Smooth muscle cell (in vitro differentiated cells): ENCODE measurements around the gene GCK. TPM values are rescaled to one million over a fixed set of nuclear protein-coding genes. Genes with fewer than 3 reads are reported as not detected.

ENCODE experiments used
- DNase-seq: peaks from one replicate; lab custom pipeline; 2025; ENCODE audit not compliant: unreplicated experiment; lab: John Stamatoyannopoulos, UW
- H2AFZ ChIP-seq: fragments of 200-600 bp; sonication (generic); 2 replicates; pipeline ENCODE4 v1.6.0; 2016; ENCODE audit warnings: antibody characterized with exemption, low read depth, mild to moderate bottlenecking
- H3F3A ChIP-seq: fragments of 200-600 bp; sonication (generic); 2 replicates; pipeline ENCODE4 v1.6.0; 2017; ENCODE audit warnings: antibody characterized with exemption, low read depth
- H3K27ac ChIP-seq: fragments of 200-600 bp; sonication (generic); 2 replicates; pipeline ENCODE4 v1.5.1; 2016; ENCODE audit warnings: low read depth, mild to moderate bottlenecking
- H3K27me3 ChIP-seq: fragments of 200-600 bp; sonication (generic); 2 replicates; pipeline ENCODE4 v1.6.1; 2016; ENCODE audit warnings: low read depth, mild to moderate bottlenecking
- H3K36me3 ChIP-seq: fragments of 200-600 bp; sonication (generic); 2 replicates; pipeline ENCODE4 v1.5.1; 2016; ENCODE audit warnings: low read depth
- H3K4me1 ChIP-seq: fragments of 200-600 bp; sonication (generic); 2 replicates; pipeline ENCODE4 v1.5.1; 2016; ENCODE audit warnings: low read depth
- H3K4me2 ChIP-seq: fragments of 200-600 bp; sonication (generic); 2 replicates; pipeline ENCODE4 v1.6.0; 2016; ENCODE audit warnings: mild to moderate bottlenecking
- H3K4me3 ChIP-seq: fragments of 200-600 bp; sonication (generic); 2 replicates; pipeline ENCODE4 v1.5.1; 2016; ENCODE audit warnings: mild to moderate bottlenecking
- H3K79me2 ChIP-seq: fragments of 200-600 bp; sonication (generic); 2 replicates; pipeline ENCODE4 v1.6.0; 2016; ENCODE audit warnings: low read depth, mild to moderate bottlenecking
- H3K9ac ChIP-seq: fragments of 200-600 bp; sonication (generic); 2 replicates; pipeline ENCODE4 v1.6.0; 2016; ENCODE audit warnings: low read depth
- H3K9me3 ChIP-seq: fragments of 200-600 bp; sonication (generic); replicated peaks from 2 replicates; pipeline ENCODE4 v1.5.1; 2016; ENCODE audit warnings: low read depth
- H4K20me1 ChIP-seq: fragments of 200-600 bp; sonication (generic); 2 replicates; pipeline ENCODE4 v1.6.0; 2016; ENCODE audit warnings: low read depth
- WGBS: methylation state at CpG from one replicate; pipeline ENCODE4 v1.1.7; 2016; ENCODE audit warnings: low lambda C conversion rate; 5-methylcytosine and 5-hydroxymethylcytosine counted together
- polyA plus RNA-seq: library from polyadenylated mRNA; unstranded; fragments of >200 nt; fragmentation: Nextera tagmentation; extraction: Ambion mirVana; gene quantifications from 2 replicates; pipeline ENCODE4 v1.2.1, GENCODE V29; 2016
- total RNA-seq: library from RNA; depleted of rRNA; stranded (reverse); fragments of >200 nt; gene quantifications from 2 replicates; pipeline ENCODE4 v1.2.3, GENCODE V29; 2014
- TF ChIP-seq, protein P1 (sequence below): fragments of 200-600 bp; sonication (generic); IDR thresholded peaks from 2 replicates; pipeline ENCODE4 v1.5.1; 2017; ENCODE audit warnings: borderline replicate concordance, mild to moderate bottlenecking, antibody characterized with exemption; ENCODE audit not compliant: insufficient read depth, poor library complexity, severe bottlenecking

Gene GCK
- total and polyA plus RNA-seq, 2 experiments from 2014 or later, result 1.6 to 5.5 TPM

DNA sequence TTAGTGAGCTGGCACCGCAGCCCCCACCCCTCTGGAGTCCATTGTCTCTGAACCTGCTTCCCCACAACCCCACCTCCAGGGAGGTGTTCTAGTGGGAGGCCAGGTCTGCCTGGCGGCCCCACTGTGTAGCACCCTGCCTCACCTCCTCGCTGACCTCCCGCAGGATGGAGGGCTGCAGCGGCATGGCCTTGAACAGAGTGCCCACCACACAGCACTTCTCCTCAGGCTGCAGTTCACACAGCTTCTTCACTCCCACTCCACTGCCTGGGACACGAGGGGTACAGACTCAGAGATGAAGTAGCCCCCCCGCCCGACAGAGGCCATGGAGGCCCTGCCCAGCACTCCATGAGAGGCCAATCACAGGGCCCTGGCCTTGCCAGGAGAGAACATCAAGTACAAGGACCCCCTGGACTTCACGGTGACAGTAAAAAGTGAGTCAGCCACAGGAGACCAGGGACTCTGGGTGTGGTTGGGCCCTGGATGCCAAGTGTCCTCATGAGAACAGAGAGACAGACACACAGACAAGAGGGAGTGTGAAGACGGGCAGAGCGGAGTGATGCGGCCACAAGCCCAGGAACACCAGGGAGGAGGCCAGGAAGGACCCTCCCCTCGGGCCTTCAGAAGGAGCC, 71.3 kb downstream of the GCK start:
- no peaks in the 10 kb centered on the region for H3F3A ChIP-seq
- H2AFZ ChIP-seq, result no peak overlapping the region
- H3K9me3 ChIP-seq, result no peaks in the 10 kb centered on the region
- H3K36me3 ChIP-seq, result no peaks in the 10 kb centered on the region
- H3K4me1 ChIP-seq, result peaks cover 9% of the 10 kb centered on the region
- no peak overlapping the region for H3K9ac ChIP-seq
- WGBS, result 97% methylated on average over 11 of the region's 13 CpGs
- H3K4me3 ChIP-seq, result no peak overlapping the region
- peaks cover 16% of the 10 kb centered on the region for H3K79me2 ChIP-seq
- TF ChIP-seq, protein P1, sequence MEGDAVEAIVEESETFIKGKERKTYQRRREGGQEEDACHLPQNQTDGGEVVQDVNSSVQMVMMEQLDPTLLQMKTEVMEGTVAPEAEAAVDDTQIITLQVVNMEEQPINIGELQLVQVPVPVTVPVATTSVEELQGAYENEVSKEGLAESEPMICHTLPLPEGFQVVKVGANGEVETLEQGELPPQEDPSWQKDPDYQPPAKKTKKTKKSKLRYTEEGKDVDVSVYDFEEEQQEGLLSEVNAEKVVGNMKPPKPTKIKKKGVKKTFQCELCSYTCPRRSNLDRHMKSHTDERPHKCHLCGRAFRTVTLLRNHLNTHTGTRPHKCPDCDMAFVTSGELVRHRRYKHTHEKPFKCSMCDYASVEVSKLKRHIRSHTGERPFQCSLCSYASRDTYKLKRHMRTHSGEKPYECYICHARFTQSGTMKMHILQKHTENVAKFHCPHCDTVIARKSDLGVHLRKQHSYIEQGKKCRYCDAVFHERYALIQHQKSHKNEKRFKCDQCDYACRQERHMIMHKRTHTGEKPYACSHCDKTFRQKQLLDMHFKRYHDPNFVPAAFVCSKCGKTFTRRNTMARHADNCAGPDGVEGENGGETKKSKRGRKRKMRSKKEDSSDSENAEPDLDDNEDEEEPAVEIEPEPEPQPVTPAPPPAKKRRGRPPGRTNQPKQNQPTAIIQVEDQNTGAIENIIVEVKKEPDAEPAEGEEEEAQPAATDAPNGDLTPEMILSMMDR, result no peak
- H3K4me2 ChIP-seq, result no peak overlapping the region
- no peaks in the 10 kb centered on the region for H3K27me3 ChIP-seq
- DNase-seq, result no peak
- no peak overlapping the region for H3K27ac ChIP-seq
- H4K20me1 ChIP-seq, result no peaks in the 10 kb centered on the region

DNA sequence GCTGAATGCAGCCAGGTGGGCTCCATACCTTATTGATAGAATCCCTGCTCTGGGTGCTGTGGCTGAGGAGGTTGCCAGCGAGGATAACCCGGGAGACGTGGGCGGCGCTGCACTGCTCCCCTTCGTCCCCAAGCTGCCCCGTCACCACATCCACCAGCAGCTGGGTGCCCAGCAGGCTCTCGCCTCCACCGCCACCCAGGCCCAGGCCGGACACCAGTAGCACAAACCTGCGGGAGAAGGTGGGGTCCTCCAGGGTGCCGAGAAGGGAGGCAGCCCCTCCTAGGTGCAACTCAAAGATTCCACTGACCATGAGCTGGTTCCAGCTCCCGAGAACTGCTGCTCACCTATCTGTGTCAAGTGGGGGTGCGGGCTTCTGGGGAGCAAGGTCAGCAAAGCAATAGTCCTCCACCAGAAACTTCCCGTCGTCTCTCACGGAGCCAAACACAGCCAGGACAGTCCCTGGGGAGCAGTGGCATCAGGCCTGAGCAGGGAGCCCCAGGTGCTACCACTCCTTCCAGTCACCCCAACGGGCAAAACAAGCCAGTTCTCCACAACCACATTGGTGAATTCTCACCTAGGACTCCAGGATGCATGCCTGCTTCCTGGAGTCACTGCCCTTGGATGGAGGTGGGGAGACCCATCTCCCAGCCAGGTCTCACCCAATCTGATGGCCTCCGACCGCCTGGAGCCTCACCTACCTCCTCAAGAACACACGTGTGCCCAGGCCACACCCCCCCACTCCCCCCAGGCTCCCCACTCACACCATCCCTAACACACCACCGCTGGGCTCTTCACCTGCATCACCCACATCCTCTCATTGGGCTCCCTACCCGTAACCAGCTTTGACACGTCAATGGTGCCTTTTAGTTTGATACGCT, 72.2 kb downstream of the GCK start:
- peaks cover under 1% of the 10 kb centered on the region for H3K4me1 ChIP-seq
- no peak overlapping the region for H2AFZ ChIP-seq
- DNase-seq, result no peak
- H3K9ac ChIP-seq, result no peak overlapping the region
- no peaks in the 10 kb centered on the region for H3K9me3 ChIP-seq
- H3K27me3 ChIP-seq, result no peaks in the 10 kb centered on the region
- H3K4me3 ChIP-seq, result no peak overlapping the region
- no peak overlapping the region for H3K4me2 ChIP-seq
- no peaks in the 10 kb centered on the region for H3F3A ChIP-seq
- TF ChIP-seq, protein P1, result no peak
- no peaks in the 10 kb centered on the region for H3K36me3 ChIP-seq
- H3K27ac ChIP-seq, result no peak overlapping the region
- peaks cover 7% of the 10 kb centered on the region for H3K79me2 ChIP-seq
- WGBS, result 95% methylated on average over 25 of the region's 25 CpGs
- H4K20me1 ChIP-seq, result no peaks in the 10 kb centered on the region

DNA sequence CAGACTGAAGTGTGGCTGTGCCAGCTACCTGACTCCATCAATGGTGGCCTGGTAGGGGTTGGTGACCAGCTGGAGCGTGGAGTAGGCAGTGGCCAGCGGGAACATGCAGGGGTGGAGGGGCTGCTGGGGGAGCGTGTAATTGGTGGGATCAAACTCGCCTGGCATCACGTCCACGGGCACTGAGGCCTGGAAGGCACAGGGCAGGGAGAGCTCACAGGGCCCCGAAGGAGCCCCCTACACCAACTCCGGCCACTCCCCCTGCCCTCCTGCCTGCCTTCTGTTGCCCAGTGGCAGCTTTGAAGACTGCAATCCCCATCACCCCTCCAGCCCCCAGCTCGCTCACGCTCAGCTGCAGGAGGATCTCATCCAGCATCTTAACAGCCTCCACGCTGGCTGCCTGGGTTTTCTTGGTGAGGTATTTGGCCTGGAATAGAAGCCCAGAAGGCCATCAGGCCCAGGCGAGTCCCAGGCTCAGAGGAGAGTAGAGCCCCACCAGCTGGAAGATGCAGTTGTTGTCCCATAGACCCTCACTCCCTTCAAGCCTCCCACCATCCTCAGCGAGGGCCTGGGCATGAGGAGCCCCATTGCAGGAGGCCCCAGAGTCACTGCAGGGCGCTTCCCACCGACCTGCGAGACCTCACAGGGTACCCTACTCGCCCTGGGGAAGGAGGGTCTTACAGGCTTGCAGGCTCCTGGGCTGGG, 73.0 kb downstream of the GCK start:
- Histone ChIP-seq H3F3A (no peaks in the 10 kb centered on the region), H3K27ac (no peak overlapping the region), H3K79me2 (no peaks in the 10 kb centered on the region), H4K20me1 (no peaks in the 10 kb centered on the region), H3K4me2 (no peak overlapping the region), H3K4me3 (no peak overlapping the region), H3K9ac (no peak overlapping the region), H2AFZ (no peak overlapping the region), H3K4me1 (no peaks in the 10 kb centered on the region), H3K27me3 (no peaks in the 10 kb centered on the region), H3K9me3 (no peaks in the 10 kb centered on the region), H3K36me3 (no peaks in the 10 kb centered on the region)
- 90% methylated on average over 16 of the region's 17 CpGs for WGBS
- TF ChIP-seq, protein P1, result no peak
- no peak for DNase-seq
